Uterus (tissue), 4 donors: ENCODE measurements around the gene ANP32A. TPM values are rescaled to one million over a fixed set of nuclear protein-coding genes. Genes with fewer than 3 reads are reported as not detected.

Experiments
- DNase-seq, 2 donors: peaks; one replicate each; pipeline ENCODE4 v3.0.0-alpha.2; 2019 to 2020
- H3K27ac ChIP-seq, 2 donors: fragments of 200-600 bp; sonication (generic); 1 replicate in 1 of 2; 2 replicates in 1 of 2; pipeline ENCODE4 v1.5.1; 2016 to 2018
- H3K27me3 ChIP-seq, 2 donors: fragments of 200-600 bp; sonication (generic); one replicate each; pipeline ENCODE4 v1.5.1; 2018 to 2019; ENCODE audit warnings: control low read depth in 1 of 2
- H3K36me3 ChIP-seq, 2 donors: fragments of 200-600 bp; sonication (generic); one replicate each; pipeline ENCODE4 v1.5.1; 2019; ENCODE audit warnings: control low read depth in 1 of 2
- H3K4me1 ChIP-seq, 2 donors: fragments of 200-600 bp; sonication (generic); one replicate each; pipeline ENCODE4 v1.5.1; 2018 to 2019; ENCODE audit warnings: control low read depth in 1 of 2
- H3K4me3 ChIP-seq, 2 donors: fragments of 200-600 bp; sonication (generic); 1 replicate in 1 of 2; 2 replicates in 1 of 2; pipeline ENCODE4 v1.5.1; 2018 to 2019; ENCODE audit warnings: mild to moderate bottlenecking in 1 of 2
- H3K9me3 ChIP-seq, 2 donors: fragments of 200-600 bp; sonication (generic); one replicate each; pipeline ENCODE4 v1.5.1; 2019; ENCODE audit warnings: control low read depth in 1 of 2
- POLR2A ChIP-seq, 2 donors: fragments of 450-650 bp; IDR thresholded peaks; one replicate each; pipeline ENCODE4 v1.6.1; 2016; ENCODE audit warnings: antibody characterized with exemption in 2 of 2, mild to moderate bottlenecking in 1 of 2, moderate library complexity in 1 of 2
- intact Hi-C: fragments of 100-400 bp; cut with DNase I; formaldehyde crosslinking; loops from one replicate; pipeline ENCODE4 v1.15.1; 2023; ENCODE audit warnings: low total_unique reads
- total RNA-seq, 4 donors: library from RNA; depleted of rRNA in 3 of 4; stranded (reverse); fragments of >200 nt in 3 of 4; gene quantifications; one replicate each; pipeline versions ENCODE4 v1.1.0 to v1.2.4, GENCODE V29; 2014 to 2023
- TF ChIP-seq, protein P1 (sequence below), 4 experiments: fragments of 200-600 bp in 2 of 4; fragments of 450-650 bp in 2 of 4; sonication (generic) in 2 of 4; IDR thresholded peaks; one replicate each; pipeline ENCODE4 v1.5.1; 2016 to 2019; ENCODE audit warnings: antibody characterized with exemption in 4 of 4, mild to moderate bottlenecking in 2 of 4, moderate library complexity in 1 of 4
- donor health status: DM: yes; HTN: yes; CAD: no.

ANP32A gene
- total RNA-seq, 4 donors from 2014 or later: 32.1 to 117 (median 105) TPM

DNA sequence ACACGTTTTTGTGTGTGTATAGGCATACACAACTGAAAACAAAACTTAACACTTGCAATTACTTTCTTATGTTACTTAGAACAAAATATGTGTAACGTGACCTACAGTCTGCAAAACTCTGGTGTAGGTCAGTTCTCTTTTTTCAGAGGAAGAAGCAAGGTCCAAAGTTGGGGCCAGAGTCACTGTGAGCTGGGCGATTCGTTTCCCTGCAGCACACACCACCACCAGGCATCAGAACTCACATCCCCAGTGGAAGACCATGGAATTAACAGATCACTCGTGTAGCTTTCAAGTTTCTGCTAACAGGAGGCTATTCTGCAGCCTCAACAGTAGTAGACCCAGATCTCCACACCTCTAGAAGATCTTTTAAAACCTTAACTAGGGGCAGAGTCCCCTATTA is 25.8 kb downstream of the ANP32A start:
- TF ChIP-seq POLR2A (IDR thresholded peaks at IDR 0.05): no peak
- TF ChIP-seq, protein P1, sequence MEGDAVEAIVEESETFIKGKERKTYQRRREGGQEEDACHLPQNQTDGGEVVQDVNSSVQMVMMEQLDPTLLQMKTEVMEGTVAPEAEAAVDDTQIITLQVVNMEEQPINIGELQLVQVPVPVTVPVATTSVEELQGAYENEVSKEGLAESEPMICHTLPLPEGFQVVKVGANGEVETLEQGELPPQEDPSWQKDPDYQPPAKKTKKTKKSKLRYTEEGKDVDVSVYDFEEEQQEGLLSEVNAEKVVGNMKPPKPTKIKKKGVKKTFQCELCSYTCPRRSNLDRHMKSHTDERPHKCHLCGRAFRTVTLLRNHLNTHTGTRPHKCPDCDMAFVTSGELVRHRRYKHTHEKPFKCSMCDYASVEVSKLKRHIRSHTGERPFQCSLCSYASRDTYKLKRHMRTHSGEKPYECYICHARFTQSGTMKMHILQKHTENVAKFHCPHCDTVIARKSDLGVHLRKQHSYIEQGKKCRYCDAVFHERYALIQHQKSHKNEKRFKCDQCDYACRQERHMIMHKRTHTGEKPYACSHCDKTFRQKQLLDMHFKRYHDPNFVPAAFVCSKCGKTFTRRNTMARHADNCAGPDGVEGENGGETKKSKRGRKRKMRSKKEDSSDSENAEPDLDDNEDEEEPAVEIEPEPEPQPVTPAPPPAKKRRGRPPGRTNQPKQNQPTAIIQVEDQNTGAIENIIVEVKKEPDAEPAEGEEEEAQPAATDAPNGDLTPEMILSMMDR (IDR thresholded peaks at IDR 0.05): peak in 1 of 4 experiments; percentile 12
- intact Hi-C loops: no loop called here
- no peaks in the 10 kb centered on the region for H3K36me3 ChIP-seq
- no peaks in the 10 kb centered on the region for H3K9me3 ChIP-seq
- H3K27me3 ChIP-seq: no peaks in the 10 kb centered on the region
- no peak for DNase-seq
- H3K4me3 ChIP-seq: peak overlapping the region in 1 of 2 donors; percentile 9
- H3K27ac ChIP-seq: peak overlapping the region; percentile 64 to 88
- peaks cover 3 to 10% of the 10 kb centered on the region in 2 donors for H3K4me1 ChIP-seq

- Histone ChIP-seq H3K4me3 (no peak overlapping the region), H3K4me1 (peaks cover 3 to 10% of the 10 kb centered on the region in 2 donors), H3K27ac (peak overlapping the region in 1 of 2 donors; percentile 88), H3K27me3 (no peaks in the 10 kb centered on the region), H3K36me3 (no peaks in the 10 kb centered on the region), H3K9me3 (no peaks in the 10 kb centered on the region)
- no peak for TF ChIP-seq POLR2A (IDR thresholded peaks at IDR 0.05)
- TF ChIP-seq, protein P1 (IDR thresholded peaks at IDR 0.05): no peak
- DNase-seq: no peak
- intact Hi-C loops: no loop called here
Observed at GRCh38 chr15:68794307-68794706, 26.4 kb downstream of the ANP32A start.

GRCh38 chr15:68793776-68794175 is 26.9 kb downstream of the ANP32A start:
- intact Hi-C loops: no loop called here
- Histone ChIP-seq H3K36me3 (no peaks in the 10 kb centered on the region), H3K4me3 (no peak overlapping the region), H3K27me3 (no peaks in the 10 kb centered on the region), H3K4me1 (peaks cover 3 to 10% of the 10 kb centered on the region in 2 donors), H3K27ac (no peak overlapping the region), H3K9me3 (no peaks in the 10 kb centered on the region)
- TF ChIP-seq POLR2A (IDR thresholded peaks at IDR 0.05): no peak
- TF ChIP-seq, protein P1 (IDR thresholded peaks at IDR 0.05): no peak
- DNase-seq: no peak

GRCh38 chr15:68792901-68793766 is 27.6 kb downstream of the ANP32A start:
- H3K36me3 ChIP-seq: no peaks in the 10 kb centered on the region
- TF ChIP-seq, protein P1 (IDR thresholded peaks at IDR 0.05): no peak
- TF ChIP-seq POLR2A (IDR thresholded peaks at IDR 0.05): no peak
- H3K4me1 ChIP-seq: peaks cover 3 to 10% of the 10 kb centered on the region in 2 donors
- H3K27ac ChIP-seq: no peak overlapping the region
- intact Hi-C loops: no loop called here
- no peak overlapping the region for H3K4me3 ChIP-seq
- no peaks in the 10 kb centered on the region for H3K9me3 ChIP-seq
- H3K27me3 ChIP-seq: no peaks in the 10 kb centered on the region
- no peak for DNase-seq
